Dedifferentiated amniotic fluid mesenchymal stem cell (primary cell): ENCODE measurements around the gene FHIT.

ENCODE experiments used
- DNase-seq: peaks from one replicate; pipeline ENCODE4 v3.0.0-alpha.2; 2016; ENCODE audit errors: extremely low spot score

The FHIT gene

DNA sequence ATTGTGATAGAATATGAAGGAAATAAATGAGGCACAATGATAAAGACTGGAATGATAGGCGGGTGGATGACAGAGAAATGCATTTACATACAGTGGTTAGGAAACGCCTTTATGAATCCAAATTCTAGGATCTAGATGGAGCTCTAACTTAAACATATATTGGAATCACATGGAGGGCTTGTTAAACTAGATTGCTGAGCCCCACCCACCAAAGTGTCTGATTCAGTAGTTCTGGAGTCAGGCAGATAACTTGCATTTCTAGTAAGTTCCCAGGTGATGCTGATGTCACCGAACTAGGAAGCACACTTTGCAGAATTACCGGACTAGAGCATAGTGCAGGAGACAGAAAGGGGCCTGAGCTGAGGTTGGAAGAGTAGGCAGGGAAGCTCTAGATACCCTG is 837.2 kb downstream of the FHIT start:
- DNase-seq = no peak

DNA sequence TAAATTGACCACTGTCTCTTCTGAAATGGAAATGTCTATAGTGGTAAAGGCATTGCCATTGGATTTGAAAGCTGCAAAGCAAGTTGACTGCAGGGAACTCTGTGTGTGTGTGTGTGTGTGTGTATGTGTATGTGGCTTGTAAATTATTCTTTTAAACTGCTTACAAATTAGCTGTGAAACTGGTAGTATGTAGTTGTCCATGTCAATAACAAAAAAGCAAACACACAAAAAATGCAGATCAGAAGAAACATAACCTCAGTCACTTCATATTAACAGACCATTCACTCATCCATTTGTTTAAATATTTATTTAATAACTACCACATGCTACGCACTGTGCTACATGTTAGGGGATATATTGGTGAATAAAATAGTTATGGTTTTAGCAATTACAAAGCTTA is 837.7 kb downstream of the FHIT start:
- DNase-seq = no peak

DNA sequence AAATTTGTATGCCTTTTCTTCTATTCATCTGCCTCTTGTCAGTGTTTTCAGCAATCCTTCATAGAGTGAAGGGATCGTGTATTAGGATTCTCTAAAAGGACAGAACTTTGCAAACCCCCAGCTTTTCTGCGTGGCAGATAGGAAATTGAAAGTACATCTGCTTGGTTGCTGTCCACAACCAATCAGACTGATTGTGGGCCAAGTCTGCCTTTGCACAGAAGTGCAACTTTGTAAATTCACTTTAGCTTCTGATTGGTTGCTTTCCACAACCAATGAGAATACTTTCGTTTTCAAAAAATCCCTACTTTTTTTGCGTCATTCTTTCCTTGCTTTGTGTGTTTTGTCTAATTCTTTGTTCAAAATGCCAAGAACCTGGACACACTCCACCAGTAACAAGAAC is 847.4 kb downstream of the FHIT start:
- no peak for DNase-seq

DNA sequence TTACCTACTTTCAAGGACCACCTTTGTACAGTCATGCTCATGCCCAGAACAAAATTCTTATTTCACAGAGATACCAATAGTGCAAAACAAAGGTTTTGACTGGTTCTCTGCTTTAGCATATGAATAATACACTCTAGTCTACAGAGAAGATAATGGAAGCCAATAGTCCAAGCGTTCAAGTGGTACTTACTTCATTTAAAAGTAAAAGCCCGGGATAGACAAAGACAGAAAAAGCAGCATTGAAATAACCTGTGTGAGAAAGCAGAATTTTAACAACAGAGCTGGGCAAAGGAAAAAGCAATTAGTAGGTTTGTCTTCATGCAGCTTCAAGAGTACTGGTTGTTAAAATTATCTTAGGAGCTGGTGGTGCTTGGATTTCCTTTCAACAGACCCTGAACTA is 848.3 kb downstream of the FHIT start:
- DNase-seq = no peak

DNA sequence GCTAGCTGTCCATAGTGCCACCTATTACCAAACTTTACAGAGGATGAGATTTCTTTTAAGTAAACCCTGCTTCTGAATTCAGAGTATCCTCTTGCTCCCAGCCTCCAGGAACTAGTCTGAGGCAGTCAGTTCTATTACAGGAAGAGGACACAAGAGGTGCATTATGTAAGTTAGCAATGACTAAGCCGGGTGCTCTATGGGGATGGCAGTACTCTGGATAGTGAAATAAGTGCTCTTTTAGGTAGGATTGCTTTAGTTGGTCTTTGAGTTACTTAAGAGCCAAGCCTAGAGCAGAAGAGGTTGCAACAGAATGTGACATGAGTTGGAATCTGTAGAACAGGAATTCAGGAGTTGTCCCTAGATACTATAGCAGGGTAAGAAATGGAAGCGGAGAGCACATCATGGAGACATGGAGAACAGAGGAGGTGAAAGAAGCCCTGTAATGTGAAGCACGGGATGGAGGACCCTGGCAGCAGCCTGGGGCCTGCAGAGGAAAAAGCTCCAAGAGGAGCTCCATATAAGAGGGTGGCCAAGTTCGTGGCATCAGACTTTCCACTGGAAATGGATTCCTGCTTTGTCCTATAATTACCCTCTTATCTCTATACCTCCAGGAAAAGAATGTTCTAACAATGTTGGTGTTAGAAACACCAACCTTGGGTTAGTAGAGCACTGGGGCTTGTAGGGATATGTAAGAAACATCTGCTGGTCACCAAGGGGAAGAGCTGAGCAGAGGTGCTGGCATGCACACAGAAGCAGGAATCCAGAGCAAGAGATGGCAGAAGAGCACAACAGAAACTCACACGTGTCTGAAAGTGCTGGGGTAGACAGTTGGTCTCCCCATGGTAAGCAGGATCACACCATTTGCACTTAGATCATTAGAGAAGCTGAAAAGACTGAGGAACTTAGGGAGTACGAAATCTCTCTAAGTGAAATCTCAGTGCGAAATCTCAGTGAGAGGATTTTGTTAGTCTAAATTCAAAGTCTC is 851.1 kb downstream of the FHIT start:
- no peak for DNase-seq

DNA sequence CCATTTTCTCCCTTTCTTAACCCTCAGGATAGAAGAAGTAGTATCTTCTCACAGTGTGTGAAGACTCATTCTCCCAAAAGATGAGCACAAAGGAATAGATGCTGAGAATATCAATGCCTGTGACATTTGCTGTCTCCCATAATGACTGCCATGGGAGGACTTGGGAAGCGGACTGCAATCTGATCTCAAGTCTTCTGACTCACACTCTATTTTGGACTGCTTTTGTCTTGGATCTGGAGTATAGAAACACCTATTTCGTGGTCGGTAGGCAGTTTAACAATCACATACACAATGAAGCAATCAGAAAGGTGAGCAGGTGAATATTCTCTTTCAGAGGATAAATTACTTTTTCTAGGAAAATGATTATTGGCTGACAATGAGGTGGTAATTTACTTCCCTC is 852.0 kb downstream of the FHIT start:
- no peak for DNase-seq

DNA sequence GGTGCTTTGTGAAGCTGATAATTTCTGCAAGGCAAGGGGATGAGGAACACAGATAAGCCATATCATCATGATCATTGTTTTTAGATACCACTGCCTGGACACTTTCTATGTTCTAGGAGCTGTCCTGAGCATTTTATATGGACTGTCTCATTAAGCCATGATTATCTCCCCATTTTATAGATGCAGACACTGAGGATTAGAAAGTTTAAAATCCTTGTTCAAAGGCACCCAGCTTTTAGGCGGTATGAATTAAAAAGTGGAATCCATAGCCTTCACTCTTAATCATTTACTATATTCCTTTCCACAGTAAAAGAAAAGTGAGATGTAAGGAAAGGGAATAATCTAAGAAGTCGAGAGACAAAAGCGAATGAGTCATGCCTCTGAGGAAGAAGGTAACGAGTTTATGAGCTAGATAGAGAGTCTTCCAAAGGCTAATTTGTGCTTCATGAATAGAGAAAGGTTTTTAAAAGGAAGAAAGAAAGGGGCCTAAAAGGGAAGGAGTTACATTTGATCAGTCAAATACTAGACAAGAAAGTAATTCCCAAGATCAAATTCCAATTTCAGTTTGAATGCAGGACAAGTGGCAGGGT is 856.0 kb downstream of the FHIT start:
- no peak for DNase-seq

DNA sequence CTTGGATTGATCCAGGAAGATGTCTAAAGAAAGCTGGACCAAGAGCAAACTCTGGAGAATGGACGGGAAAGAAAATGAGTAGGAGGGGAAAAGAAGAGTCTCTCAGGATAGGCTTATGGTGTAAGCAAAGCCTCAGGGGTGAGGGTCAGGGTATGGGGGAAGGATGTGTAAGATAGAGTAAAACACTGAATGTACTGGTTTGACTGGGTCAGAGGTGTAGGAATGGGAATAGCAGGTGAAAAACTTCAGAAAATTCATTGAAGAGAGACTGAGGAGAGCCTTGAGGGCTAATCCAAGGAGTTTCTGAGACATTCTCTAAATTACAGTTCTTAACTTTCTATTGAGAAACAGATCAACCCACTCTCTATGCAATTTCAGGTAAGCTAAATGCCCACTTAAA is 857.3 kb downstream of the FHIT start:
- no peak for DNase-seq

DNA sequence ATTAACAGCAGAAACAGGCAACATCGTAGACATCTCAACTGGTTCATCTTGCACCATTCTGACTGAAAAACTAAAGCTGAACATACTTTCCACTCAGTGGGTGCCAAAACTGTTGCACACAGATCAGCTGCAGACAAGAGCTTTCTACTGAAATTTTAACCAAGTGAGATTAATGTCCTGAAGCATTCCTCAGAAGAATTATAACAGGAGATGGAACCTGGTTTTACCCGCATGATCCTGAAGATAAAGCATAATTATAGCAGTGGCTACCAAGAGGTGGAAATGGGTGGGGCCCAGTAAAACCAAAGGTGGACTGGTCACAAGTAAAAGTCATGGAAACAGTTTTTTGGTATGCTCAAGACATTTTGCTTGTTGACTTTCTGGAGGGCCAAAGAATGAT is 858.8 kb downstream of the FHIT start:
- no peak for DNase-seq

DNA sequence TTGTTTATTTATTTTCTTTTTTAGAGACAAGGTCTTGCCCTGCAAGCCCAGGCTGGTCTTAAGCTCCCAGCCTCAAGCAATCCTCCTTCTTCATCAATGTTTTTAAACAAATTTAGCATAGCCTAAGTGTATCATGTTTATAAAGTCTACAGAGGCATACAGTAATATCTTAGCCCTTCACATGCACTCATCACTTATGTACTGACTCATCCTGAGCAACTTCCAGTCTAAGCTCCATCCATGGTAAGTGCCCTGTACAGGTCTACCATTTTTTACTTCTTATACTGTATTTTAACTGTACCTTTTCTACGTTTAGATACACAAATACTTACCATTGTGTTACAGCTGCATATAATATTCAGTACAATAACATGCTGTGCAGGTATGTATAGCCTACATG is 860.0 kb downstream of the FHIT start:
- DNase-seq = no peak

DNA sequence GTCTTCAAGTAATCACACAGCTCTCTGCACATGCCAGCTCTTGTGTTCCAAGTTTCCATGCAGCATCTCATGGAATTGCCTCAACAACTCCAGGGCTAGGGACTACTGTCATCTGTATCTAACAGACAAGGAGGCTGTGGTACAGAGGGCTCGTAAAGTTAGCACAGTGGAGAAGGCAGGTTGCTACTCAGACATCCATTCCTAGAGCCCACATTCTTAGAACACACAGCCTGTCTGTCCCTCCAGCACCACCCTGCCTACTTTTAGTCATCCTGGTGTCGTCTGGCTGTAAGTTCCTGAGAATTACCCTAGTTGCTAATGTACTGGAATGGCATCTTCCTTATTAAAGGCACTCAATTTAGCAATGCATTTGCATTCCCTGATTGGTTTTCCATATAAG is 862.5 kb downstream of the FHIT start:
- no peak for DNase-seq

DNA sequence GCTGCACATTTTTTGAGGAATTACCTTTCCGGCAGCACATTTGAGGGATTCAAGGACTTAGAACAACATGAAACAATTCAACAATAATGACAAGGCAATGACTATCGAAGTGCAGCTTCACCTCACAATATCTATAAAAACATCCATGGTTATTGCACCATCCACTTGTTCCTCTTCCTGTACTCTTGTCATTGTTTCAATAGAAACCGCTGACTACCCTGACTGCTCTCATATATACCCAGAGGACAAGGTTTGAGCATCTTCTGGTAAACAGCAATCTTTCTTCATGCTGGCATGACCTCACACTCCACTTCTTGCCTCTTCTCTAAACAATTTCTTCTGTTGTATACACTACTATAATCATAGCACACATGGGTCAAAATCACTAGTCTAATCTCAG is 864.9 kb downstream of the FHIT start:
- no peak for DNase-seq

DNA sequence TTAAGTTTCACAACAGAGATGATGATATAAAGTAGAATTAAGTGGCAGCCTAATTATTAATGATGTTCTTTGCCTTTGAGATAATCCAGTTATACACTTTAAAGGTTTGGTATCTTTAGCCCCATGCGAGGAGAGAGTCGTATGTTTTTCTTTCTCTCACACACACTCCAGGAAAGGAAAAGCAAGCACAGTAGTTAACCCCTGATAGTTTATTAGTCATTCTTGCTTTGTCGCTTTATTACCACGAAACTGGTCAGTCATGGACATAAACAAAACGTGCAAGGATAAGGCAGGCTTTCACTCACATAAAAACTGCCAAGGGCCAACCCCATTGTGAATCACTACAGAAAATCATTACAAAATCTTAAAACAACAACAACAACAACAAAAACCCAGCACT is 866.9 kb downstream of the FHIT start:
- DNase-seq = no peak

DNA sequence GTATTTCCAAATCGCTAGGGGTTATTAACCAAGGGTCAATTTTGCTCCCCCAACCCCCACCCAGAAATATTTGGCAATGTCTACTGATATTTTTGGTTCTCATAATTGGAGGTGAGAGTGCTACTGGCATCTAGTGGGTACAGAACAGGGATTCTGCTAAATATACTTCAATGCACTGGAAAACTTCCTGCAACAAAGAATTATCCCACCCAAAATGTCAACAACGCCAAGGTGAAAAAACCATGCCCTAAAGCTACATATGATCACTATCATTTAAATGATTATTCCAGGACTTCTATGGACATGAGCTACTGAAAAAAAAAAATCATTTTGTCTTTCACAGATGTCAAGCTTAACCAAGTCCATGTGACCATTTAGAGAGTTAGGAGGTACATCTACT is 867.9 kb downstream of the FHIT start:
- no peak for DNase-seq

DNA sequence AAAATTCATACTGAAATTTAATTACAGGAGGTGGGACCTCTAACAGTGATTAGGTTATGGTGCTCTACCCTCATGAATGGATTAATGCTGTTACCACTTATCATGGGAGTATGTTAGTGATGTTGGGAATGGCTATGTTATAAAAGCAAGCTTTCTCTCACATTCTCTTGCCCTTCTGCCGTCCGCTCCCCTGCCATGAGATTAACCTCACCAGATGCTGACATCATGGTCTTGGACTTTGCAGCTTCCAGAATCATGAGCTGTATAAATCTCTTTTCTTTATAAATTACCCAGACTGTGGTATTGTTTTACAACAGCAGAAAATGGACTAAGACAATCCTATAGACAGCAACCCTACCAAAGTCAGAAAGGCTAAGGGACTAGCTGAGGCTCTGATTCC is 884.8 kb downstream of the FHIT start:
- DNase-seq = no peak

DNA sequence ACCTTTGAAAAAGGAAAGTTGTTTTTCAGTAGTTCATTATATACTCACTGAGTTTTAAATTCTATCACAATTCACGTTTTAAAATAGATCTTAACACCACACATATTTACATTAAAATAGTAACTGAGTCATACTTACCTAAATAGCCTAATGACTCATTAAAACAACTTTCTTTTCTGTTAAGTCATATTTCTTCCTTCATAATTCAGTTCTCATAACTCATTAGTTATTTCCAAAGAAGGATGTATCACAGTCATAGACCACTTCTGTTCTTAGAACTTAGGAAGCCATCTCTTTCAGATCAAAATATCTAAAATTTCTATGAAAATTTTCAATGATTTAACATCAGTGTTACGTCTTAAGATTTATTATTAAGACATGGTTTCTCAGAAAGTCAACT is 885.9 kb downstream of the FHIT start:
- no peak for DNase-seq

DNA sequence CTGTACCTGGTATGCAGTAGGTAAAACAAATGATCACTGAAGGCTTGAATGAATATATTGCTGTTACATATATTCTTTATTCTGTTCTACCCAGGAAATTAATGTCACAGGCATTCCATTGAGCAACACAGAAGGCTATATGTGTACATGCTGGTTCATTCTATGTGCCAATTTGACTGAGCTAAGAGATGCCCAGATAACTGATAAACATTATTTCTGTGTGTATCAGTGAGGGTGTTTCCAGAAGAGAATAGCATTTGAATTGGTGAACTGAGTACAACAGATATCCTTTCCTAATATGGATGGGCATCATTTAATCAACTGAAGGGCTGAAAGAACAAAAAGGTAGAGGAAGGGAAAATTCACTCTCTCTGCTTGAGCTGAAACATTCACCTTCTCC is 886.8 kb downstream of the FHIT start:
- no peak for DNase-seq

DNA sequence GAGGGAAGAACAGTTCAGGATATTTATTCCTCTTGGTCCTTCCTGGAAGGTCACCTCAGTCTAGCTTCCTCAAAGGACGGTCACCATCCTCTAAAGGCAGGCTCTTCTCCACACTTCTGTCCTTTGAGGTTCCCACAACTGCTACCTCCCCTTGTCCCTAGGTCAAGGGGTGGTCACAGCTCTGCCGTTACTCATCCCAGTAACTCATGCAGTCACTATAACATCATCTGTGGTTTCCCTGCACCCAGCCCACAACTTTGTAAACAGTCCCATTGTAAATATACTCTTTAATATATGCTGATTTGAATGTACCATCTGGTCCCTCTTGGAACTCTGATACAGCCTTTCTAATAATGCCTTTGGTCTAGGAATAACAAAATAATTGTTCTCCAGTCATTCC is 887.4 kb downstream of the FHIT start:
- no peak for DNase-seq

DNA sequence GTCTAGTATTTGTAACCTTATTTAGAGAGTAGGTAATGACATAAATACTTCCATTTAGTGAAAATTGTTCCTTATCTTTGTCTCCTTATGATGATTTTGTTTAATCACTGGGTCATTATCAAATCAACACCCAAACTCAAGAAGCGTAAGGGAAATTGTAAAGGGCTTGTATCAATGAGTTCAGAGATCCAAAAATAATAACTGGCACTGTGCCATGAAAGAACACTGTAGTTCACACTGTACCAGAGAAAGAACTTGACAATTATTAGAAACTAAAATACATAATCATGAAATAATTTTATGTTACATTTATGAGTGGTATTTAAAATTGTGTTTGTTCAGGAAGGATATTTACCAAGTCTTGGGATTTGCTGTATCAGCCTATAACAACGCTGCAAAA is 895.4 kb downstream of the FHIT start:
- DNase-seq = no peak

DNA sequence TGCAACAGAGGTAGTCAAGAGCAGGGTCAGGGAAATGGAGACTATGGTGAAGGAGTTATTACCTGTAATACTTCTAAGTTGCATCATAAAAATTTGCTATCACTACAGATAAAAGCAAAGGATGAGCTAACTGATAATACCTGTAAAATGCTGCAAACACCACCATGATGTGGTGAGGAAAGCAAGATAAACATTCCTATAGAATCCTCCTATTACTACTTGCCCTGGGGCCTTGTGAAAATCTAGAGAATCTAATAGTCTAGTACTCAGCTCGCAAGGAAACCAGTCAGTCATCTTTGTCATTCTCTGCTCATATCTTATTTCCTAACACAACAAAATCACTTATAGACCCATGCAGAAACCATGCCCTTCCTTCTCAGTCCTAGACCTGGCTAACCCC is 899.8 kb downstream of the FHIT start:
- no peak for DNase-seq

DNA sequence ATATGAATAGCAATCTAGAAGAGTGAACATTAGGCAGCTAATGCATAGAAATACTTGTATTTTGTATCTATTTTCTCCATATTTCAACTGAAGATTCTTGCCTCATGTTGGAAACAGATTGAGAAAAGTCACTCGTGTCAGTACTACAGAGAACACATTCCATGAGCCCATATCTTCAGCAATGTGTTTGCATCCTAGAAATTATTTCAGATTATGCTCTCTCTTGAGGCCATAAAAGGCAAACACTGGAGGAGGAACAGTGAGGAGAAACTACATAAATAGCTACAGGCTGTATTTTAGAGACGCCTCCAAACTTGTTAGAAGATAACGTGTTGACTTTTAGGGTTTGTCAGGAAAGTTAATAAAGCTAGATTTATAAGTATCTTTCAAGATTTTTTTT is 906.9 kb downstream of the FHIT start:
- no peak for DNase-seq

DNA sequence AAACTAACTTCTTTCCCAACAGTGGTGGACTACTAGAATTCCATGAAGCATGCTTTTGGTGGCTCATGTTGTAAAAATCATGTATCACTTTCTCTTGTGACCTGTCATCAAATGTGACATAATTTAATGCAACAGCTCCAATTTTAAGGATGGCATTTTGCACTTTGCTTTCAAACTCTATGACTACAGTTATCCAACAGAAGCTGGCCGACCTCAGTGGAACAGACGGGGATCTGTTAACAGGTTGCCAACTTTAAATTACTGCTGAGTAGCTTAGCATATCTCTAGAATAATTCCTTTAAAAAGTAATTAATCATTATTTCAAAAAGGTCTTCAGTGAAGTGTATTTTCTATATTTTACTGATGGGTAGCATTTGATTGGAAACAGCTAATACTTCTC is 907.4 kb downstream of the FHIT start:
- no peak for DNase-seq

DNA sequence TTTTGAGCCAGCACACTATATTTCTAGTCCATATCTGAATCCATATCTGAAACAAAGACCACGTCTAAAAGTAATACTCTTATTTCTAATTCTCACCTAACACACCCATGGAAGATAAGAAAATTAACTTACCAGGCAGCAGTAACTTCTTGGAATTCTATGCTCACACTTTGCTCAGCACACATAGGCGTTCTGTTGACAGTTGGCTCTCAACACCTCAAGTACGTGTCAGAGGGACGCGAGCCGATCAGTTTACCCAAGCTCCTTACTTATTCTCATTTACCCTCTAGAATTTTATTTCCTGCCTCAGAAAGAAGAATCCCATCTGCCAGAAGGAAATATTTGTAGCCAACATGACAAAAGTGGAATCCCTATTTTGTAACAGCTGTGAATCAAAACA is 911.9 kb downstream of the FHIT start:
- DNase-seq = no peak

DNA sequence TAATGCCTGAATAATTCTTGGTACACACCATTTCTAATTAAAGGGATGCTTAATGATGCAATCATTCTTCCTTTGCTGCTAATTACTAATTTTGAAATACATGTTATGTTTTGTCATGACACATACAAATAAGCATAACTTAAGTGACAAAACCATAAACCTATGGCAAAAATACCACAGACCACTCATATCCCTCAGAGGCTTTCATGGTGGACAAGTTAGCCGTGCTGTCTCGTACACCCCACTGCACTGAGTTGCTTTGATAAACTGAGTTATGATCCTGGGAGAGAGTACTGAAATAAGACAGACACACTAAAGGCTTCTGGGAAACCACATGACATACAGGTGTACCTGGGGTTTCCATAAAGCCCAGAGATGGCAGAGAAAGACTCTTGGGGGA is 913.8 kb downstream of the FHIT start:
- no peak for DNase-seq
